ENCODE results near the gene KNSTRN. TPM values are rescaled to one million over a fixed set of nuclear protein-coding genes. Genes with fewer than 3 reads are reported as not detected.

KNSTRN gene
- total and polyA plus RNA-seq, 2 of the 8 experiments (the other 6 are each of a cell fraction or from before 2014, with no cell fraction given), result 25.1 to 79.4 TPM

GRCh38 chr15:40377606-40378005 is 4.9 kb upstream of the KNSTRN start (continued):
- TF ChIP-seq ATF2 (IDR thresholded peaks at IDR 0.05; ENCODE audit: low read length) (no peak), CREB1 (IDR thresholded peaks at IDR 0.05) (no peak), EGR1 (IDR thresholded peaks at IDR 0.05; ENCODE audit: borderline replicate concordance, low read depth, low read length) (no peak), GABPA (IDR thresholded peaks at IDR 0.05; ENCODE audit: borderline replicate concordance, insufficient read depth, low read length) (no peak)

Data from H1 (cell line).